ENCODE results near the gene FAM25A.

DNA sequence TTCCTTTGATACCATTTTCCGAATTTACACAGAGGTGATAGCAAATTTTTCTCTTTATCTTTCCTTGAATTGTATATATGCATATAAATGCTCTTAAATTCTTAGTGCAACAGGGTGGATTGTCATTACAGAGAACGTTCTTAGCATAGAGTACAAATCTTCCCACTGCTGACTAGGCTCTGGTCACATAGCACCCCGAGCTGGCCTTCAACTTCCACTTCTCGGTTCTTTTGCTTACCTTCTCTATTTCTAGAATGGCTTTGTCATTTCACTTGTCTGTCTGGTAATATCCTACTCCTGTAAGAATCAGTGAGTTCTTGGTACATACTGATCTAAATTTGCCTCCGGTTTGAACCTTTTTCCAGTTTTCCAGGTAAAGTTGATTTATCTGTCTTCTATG, 38.4 kb upstream of the FAM25A start:
- TF ChIP-seq POLR2A (IDR thresholded peaks at IDR 0.05) = no peak
- TF ChIP-seq, protein P1, sequence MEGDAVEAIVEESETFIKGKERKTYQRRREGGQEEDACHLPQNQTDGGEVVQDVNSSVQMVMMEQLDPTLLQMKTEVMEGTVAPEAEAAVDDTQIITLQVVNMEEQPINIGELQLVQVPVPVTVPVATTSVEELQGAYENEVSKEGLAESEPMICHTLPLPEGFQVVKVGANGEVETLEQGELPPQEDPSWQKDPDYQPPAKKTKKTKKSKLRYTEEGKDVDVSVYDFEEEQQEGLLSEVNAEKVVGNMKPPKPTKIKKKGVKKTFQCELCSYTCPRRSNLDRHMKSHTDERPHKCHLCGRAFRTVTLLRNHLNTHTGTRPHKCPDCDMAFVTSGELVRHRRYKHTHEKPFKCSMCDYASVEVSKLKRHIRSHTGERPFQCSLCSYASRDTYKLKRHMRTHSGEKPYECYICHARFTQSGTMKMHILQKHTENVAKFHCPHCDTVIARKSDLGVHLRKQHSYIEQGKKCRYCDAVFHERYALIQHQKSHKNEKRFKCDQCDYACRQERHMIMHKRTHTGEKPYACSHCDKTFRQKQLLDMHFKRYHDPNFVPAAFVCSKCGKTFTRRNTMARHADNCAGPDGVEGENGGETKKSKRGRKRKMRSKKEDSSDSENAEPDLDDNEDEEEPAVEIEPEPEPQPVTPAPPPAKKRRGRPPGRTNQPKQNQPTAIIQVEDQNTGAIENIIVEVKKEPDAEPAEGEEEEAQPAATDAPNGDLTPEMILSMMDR (IDR thresholded peaks at IDR 0.05) = no peak

All from prostate gland (tissue), 2 donors.